Breast epithelium (tissue), 3 donors: ENCODE data around the gene NLRP9.

ENCODE experiments used
- CTCF ChIP-seq, 3 donors: fragments of 450-650 bp; IDR thresholded peaks; one replicate each; pipeline ENCODE4 v1.5.1; 2016 to 2017; ENCODE audit warnings: antibody characterized with exemption in 3 of 3, mild to moderate bottlenecking in 3 of 3, moderate library complexity in 3 of 3
- POLR2A ChIP-seq: fragments of 450-650 bp; IDR thresholded peaks from one replicate; pipeline ENCODE4 v1.6.1; 2016; ENCODE audit warnings: antibody characterized with exemption, mild to moderate bottlenecking, moderate library complexity
- POLR2AphosphoS5 ChIP-seq, 3 donors: sonication (generic); formaldehyde crosslinking; IDR thresholded peaks; one replicate each; pipeline ENCODE4 v1.6.1; 2017; ENCODE audit warnings: antibody characterized with exemption in 3 of 3

- no peak for TF ChIP-seq CTCF (IDR thresholded peaks at IDR 0.05)
- TF ChIP-seq POLR2AphosphoS5 (IDR thresholded peaks at IDR 0.05), result no peak
- TF ChIP-seq POLR2A, result no peak
These were observed 14.7 kb downstream of the NLRP9 start for GRCh38 chr19:55723491-55723890.
